Measurements from ENCODE around the gene WDR7.

The WDR7 gene

DNA sequence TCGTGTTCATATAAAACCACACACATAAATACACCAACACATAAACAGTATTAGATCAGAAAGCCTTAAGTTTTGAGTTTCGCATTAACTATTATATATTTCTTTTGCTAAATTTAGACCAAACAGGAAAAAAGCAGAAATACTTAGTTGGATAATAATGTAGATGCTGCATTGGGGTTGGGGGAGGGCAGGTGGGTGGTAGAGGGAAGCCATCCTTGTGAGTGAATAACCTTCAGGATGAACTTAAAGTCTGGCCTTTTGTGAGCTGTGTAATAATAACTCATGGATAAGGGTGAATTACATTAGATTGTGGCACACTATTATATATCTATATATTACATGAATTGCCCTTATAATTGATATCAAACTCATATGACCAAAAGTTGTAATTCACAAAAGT lies 174.7 kb downstream of the WDR7 start:
- Histone ChIP-seq H3K18ac (ENCODE audit: low read depth in 1 of 2, low read length in 2 of 2) (no peak overlapping the region), H4K91ac (ENCODE audit: low read length) (no peak overlapping the region)

DNA sequence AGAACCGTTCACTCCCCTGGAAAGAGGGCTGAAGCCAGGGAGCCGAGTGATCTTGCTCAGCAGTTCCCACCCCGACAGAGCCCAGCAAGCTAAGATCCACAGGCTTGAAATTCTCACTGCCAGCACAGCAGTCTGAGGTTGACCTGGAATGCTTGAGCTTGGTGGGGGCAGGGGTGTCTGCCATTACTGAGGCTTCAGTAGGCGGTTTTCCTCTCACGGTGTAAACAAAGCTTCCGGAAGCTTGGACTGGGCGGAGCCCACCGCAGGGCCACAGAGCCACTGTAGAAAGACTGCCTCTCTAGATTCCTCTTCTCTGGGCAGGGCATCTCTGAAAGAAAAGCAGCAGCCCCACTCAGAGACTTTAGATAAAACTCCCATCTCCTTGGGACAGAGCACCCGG lies 180.8 kb downstream of the WDR7 start:
- 62% methylated on average over 9 of the region's 9 CpGs for WGBS
- Histone ChIP-seq H2AK5ac (ENCODE audit: low read length, severe bottlenecking) (no peak overlapping the region), H3K4me3 (ENCODE audit: insufficient read depth in 1 of 2, low read depth in 1 of 2, low read length in 2 of 2) (no peak overlapping the region), H3K27ac (ENCODE audit: low read length, poor library complexity, severe bottlenecking) (no peak overlapping the region), H3K23ac (ENCODE audit: low read length in 2 of 2) (peak overlapping the region in 1 of 2 experiments; percentile 42), H2BK120ac (ENCODE audit: low read depth, low read length) (no peak overlapping the region), H3K9ac (ENCODE audit: low read length) (no peak overlapping the region), H3K4me1 (ENCODE audit: control insufficient read depth, insufficient read depth, low read depth, low read length) (peaks cover 4% of the 10 kb centered on the region), H2BK5ac (ENCODE audit: low read depth, low read length, poor library complexity, severe bottlenecking) (no peak overlapping the region), H2AFZ (ENCODE audit: low read depth, low read length) (no peak overlapping the region), H3K18ac (ENCODE audit: low read depth in 1 of 2, low read length in 2 of 2) (peak overlapping the region; percentile 13 to 72), H2BK12ac (ENCODE audit: low read length in 2 of 2) (peak overlapping the region in 1 of 2 experiments; percentile 38), H3K4me2 (ENCODE audit: low read length, poor library complexity, severe bottlenecking) (no peak overlapping the region), H4K8ac (ENCODE audit: low read length) (peak overlapping the region; percentile 77), H3K14ac (ENCODE audit: low read length in 2 of 2) (no peak overlapping the region), H4K91ac (ENCODE audit: low read length) (peak overlapping the region; percentile 4), H3K36me3 (ENCODE audit: control insufficient read depth in 1 of 2, insufficient read depth in 2 of 2, low read depth in 1 of 2, low read length in 2 of 2) (peaks cover 0 to 4% of the 10 kb centered on the region in 2 experiments), H3K4ac (ENCODE audit: low read depth in 1 of 2, low read length in 2 of 2) (peak overlapping the region in 1 of 2 experiments; percentile 49), H3K79me1 (replicated peaks; ENCODE audit: low read length, poor library complexity, severe bottlenecking) (peaks cover 1% of the 10 kb centered on the region), H2BK15ac (ENCODE audit: low read depth, poor library complexity, severe bottlenecking) (no peak overlapping the region), H3K9me3 (ENCODE audit: control insufficient read depth, low read length) (no peaks in the 10 kb centered on the region), H3K27me3 (ENCODE audit: control insufficient read depth in 1 of 2, insufficient read depth in 1 of 2, low read length in 2 of 2) (no peaks in the 10 kb centered on the region)
- peak; percentile 81 for DNase-seq

More for the DNA sequence above, 174.7 kb downstream of the WDR7 start:
- Histone ChIP-seq H2BK12ac (ENCODE audit: low read length in 2 of 2) (no peak overlapping the region), H3K27me3 (ENCODE audit: control insufficient read depth in 1 of 2, insufficient read depth in 1 of 2, low read length in 2 of 2) (no peaks in the 10 kb centered on the region), H3K79me1 (replicated peaks; ENCODE audit: low read length, poor library complexity, severe bottlenecking) (peaks cover 1% of the 10 kb centered on the region), H3K14ac (ENCODE audit: low read length in 2 of 2) (no peak overlapping the region), H3K4me2 (ENCODE audit: low read length, poor library complexity, severe bottlenecking) (no peak overlapping the region), H3K23ac (ENCODE audit: low read length in 2 of 2) (no peak overlapping the region), H3K36me3 (ENCODE audit: control insufficient read depth in 1 of 2, insufficient read depth in 2 of 2, low read depth in 1 of 2, low read length in 2 of 2) (no peaks in the 10 kb centered on the region), H2AFZ (ENCODE audit: low read depth, low read length) (no peak overlapping the region), H3K4me1 (ENCODE audit: control insufficient read depth, insufficient read depth, low read depth, low read length) (no peaks in the 10 kb centered on the region), H2BK120ac (ENCODE audit: low read depth, low read length) (no peak overlapping the region), H4K8ac (ENCODE audit: low read length) (no peak overlapping the region), H3K9ac (ENCODE audit: low read length) (no peak overlapping the region), H3K4me3 (ENCODE audit: insufficient read depth in 1 of 2, low read depth in 1 of 2, low read length in 2 of 2) (no peak overlapping the region), H2BK15ac (ENCODE audit: low read depth, poor library complexity, severe bottlenecking) (no peak overlapping the region), H3K4ac (ENCODE audit: low read depth in 1 of 2, low read length in 2 of 2) (no peak overlapping the region), H3K27ac (ENCODE audit: low read length, poor library complexity, severe bottlenecking) (no peak overlapping the region), H2AK5ac (ENCODE audit: low read length, severe bottlenecking) (no peak overlapping the region), H3K9me3 (ENCODE audit: control insufficient read depth, low read length) (no peaks in the 10 kb centered on the region), H2BK5ac (ENCODE audit: low read depth, low read length, poor library complexity, severe bottlenecking) (no peak overlapping the region)
- DNase-seq: no peak
- no CpG with 5 or more reads among the region's 2 CpGs for WGBS

DNA sequence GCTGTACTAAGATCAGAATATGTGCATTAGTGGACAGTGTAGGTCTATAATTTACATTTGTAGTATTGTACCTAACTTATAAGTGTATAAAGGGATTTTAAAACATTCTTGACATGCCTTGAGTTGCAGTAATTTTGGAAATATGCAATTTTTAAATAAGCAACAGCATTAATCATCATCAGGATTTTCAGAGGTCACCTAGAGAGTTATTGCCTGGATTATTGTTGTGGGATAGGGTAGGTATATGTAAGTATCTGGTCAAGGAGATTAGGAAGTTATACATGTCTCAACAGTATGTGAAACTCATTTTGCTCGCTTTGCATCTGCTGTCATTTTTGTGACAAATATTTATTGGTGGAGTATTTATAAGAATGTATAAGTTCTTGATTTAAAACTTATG lies 184.2 kb downstream of the WDR7 start:
- H3K23ac ChIP-seq (ENCODE audit: low read length in 2 of 2): no peak overlapping the region
- no peak overlapping the region for H3K14ac ChIP-seq (ENCODE audit: low read length in 2 of 2)
- no peak overlapping the region for H2AK5ac ChIP-seq (ENCODE audit: low read length, severe bottlenecking)
- H2BK120ac ChIP-seq (ENCODE audit: low read depth, low read length): no peak overlapping the region
- H3K79me1 ChIP-seq (replicated peaks; ENCODE audit: low read length, poor library complexity, severe bottlenecking): no peaks in the 10 kb centered on the region
- no peak overlapping the region for H3K9ac ChIP-seq (ENCODE audit: low read length)
- H3K18ac ChIP-seq (ENCODE audit: low read depth in 1 of 2, low read length in 2 of 2): no peak overlapping the region
- H2AFZ ChIP-seq (ENCODE audit: low read depth, low read length): no peak overlapping the region
- H2BK12ac ChIP-seq (ENCODE audit: low read length in 2 of 2): no peak overlapping the region
- no peak overlapping the region for H3K4ac ChIP-seq (ENCODE audit: low read depth in 1 of 2, low read length in 2 of 2)
- H2BK5ac ChIP-seq (ENCODE audit: low read depth, low read length, poor library complexity, severe bottlenecking): no peak overlapping the region
- H3K4me1 ChIP-seq (ENCODE audit: control insufficient read depth, insufficient read depth, low read depth, low read length): peaks cover 4% of the 10 kb centered on the region
- H3K4me2 ChIP-seq (ENCODE audit: low read length, poor library complexity, severe bottlenecking): no peak overlapping the region
- H2BK15ac ChIP-seq (ENCODE audit: low read depth, poor library complexity, severe bottlenecking): no peak overlapping the region
- DNase-seq: no peak
- H3K27me3 ChIP-seq (ENCODE audit: control insufficient read depth in 1 of 2, insufficient read depth in 1 of 2, low read length in 2 of 2): no peaks in the 10 kb centered on the region
- H3K36me3 ChIP-seq (ENCODE audit: control insufficient read depth in 1 of 2, insufficient read depth in 2 of 2, low read depth in 1 of 2, low read length in 2 of 2): peaks cover 0 to 4% of the 10 kb centered on the region in 2 experiments
- H3K4me3 ChIP-seq (ENCODE audit: insufficient read depth in 1 of 2, low read depth in 1 of 2, low read length in 2 of 2): no peak overlapping the region
- H4K91ac ChIP-seq (ENCODE audit: low read length): no peak overlapping the region
- 80% methylated on average over 1 of the region's 1 CpG for WGBS
- H3K9me3 ChIP-seq (ENCODE audit: control insufficient read depth, low read length): no peaks in the 10 kb centered on the region
- no peak overlapping the region for H3K27ac ChIP-seq (ENCODE audit: low read length, poor library complexity, severe bottlenecking)
- H4K8ac ChIP-seq (ENCODE audit: low read length): no peak overlapping the region

DNA sequence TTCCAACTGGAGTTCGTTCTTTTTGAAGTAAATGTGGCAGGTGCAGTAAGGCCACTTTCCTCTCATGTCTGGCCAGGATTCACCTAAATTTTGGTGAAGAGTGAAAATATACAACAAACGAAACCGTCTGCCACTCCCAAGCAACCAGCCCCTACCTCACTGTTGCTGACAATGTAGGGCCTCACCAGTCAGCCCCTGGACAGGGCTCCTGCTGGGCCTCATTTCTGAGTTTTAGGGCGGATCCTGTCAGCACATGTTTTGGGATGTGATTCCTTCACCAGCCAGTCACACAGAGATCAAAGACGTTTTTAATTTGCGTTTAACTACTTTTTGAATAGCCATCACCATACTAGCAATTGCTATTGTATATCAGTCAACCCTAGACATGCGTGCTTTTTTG lies 185.0 kb downstream of the WDR7 start:
- Histone ChIP-seq H2AFZ (ENCODE audit: low read depth, low read length) (no peak overlapping the region), H3K4ac (ENCODE audit: low read depth in 1 of 2, low read length in 2 of 2) (no peak overlapping the region), H3K4me2 (ENCODE audit: low read length, poor library complexity, severe bottlenecking) (no peak overlapping the region), H2BK5ac (ENCODE audit: low read depth, low read length, poor library complexity, severe bottlenecking) (no peak overlapping the region), H3K14ac (ENCODE audit: low read length in 2 of 2) (no peak overlapping the region), H2AK5ac (ENCODE audit: low read length, severe bottlenecking) (no peak overlapping the region), H3K23ac (ENCODE audit: low read length in 2 of 2) (no peak overlapping the region), H3K18ac (ENCODE audit: low read depth in 1 of 2, low read length in 2 of 2) (no peak overlapping the region), H3K4me1 (ENCODE audit: control insufficient read depth, insufficient read depth, low read depth, low read length) (peaks cover 4% of the 10 kb centered on the region), H4K8ac (ENCODE audit: low read length) (no peak overlapping the region), H3K9me3 (ENCODE audit: control insufficient read depth, low read length) (no peaks in the 10 kb centered on the region), H2BK15ac (ENCODE audit: low read depth, poor library complexity, severe bottlenecking) (no peak overlapping the region), H2BK12ac (ENCODE audit: low read length in 2 of 2) (no peak overlapping the region), H3K27me3 (ENCODE audit: control insufficient read depth in 1 of 2, insufficient read depth in 1 of 2, low read length in 2 of 2) (no peaks in the 10 kb centered on the region), H3K9ac (ENCODE audit: low read length) (no peak overlapping the region), H3K4me3 (ENCODE audit: insufficient read depth in 1 of 2, low read depth in 1 of 2, low read length in 2 of 2) (no peak overlapping the region), H2BK120ac (ENCODE audit: low read depth, low read length) (no peak overlapping the region), H3K36me3 (ENCODE audit: control insufficient read depth in 1 of 2, insufficient read depth in 2 of 2, low read depth in 1 of 2, low read length in 2 of 2) (peaks cover 0 to 4% of the 10 kb centered on the region in 2 experiments), H3K27ac (ENCODE audit: low read length, poor library complexity, severe bottlenecking) (no peak overlapping the region), H3K79me1 (replicated peaks; ENCODE audit: low read length, poor library complexity, severe bottlenecking) (no peaks in the 10 kb centered on the region), H4K91ac (ENCODE audit: low read length) (no peak overlapping the region)
- DNase-seq: no peak
- WGBS: 76% methylated on average over 7 of the region's 7 CpGs

Data from mesenchymal stem cell (in vitro differentiated cells and primary cell).